ENCODE measurements around the gene LEKR1.

Gene LEKR1

DNA sequence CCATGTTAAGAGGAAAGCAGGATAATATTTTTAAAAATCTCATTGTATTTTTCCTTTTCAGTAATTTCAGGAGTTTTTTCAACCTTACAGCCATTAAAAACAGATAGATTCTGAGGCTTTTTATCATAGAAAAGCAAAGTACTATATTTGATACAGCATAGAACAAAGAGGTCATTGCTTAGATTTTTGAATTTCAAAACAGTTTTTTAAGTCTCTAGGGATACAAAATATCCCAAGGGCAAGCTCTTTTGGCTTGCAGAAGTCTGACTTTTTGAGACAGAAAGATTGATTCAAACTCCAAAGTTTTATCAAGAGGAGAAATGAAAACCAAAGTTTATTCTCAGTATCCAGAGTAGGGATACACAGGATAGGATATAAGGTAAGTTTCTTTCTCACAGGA lies 49.3 kb upstream of the LEKR1 start (continued):
- no peak for TF ChIP-seq MEIS1 (CRISPR knock-in tag; IDR thresholded peaks at IDR 0.05; ENCODE audit: borderline replicate concordance)
- TF ChIP-seq MZF1 (tag by site-specific recombination; IDR thresholded peaks at IDR 0.05; ENCODE audit: borderline replicate concordance) = no peak

DNA sequence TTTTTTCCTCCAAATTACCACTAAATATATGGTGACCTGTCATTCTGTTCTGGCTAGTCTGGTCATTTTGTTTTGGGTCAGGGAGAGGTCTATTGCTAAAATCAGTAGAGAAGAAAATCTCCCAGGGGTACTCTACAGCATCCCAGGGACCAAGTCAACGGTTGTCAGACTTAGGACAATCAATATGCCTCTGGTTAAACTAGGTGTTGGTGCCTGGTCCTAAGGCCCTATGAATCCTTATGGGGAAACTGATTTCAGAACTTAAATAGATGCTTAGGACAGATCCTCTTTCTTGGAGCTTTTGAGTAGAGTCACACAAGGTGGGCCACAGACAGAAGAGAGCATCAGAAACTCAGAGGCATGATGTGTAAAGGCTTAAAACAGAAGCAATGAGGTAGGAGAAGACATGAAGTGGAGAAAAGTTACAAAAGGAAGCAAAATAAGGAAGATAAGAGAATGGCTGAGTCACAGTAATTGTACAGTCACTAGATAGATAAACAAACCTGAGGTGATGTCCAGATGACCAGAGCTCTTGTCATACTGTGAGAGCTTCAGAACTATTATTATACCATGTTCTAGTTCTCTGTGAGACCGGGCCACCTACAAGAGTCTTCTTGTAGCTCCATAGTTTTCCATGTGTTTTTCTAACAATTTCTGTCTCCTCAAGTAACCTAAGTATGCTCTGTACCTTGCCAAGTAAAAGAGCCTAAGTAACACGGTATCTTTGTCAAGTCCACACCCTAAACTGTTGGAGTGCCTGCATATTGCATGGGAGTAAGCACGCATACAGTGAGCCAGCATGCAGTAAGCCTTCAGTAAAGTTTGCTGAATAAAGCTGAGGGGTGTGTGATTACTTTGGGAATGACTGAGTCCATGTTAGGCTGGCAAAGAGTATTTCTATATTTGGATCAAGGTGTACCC lies 44.6 kb upstream of the LEKR1 start:
- H3K27ac ChIP-seq (ENCODE audit: extremely low read depth, low read depth, low read length) = no peak overlapping the region
- CTCF ChIA-PET = no interaction called here

DNA sequence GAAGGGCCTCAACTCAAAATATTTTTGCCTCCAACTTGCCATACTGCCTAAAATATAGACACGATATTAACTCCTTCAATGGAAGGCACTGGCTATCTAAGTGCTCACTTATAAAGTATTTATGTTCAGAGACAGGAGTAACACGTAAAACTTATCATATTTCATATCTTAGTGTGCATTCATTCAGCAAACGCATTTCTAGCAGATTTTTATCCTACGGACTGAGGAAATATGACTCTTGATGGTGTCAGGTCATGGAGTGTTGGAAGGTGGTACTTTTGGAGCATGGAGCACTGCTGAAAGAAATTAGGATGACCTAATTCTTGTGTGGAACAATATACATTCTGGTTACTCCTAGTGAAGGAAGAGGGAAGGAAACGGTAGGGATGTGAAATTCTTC lies 43.8 kb upstream of the LEKR1 start:
- Histone ChIP-seq H3K4me1 (ENCODE audit: control insufficient read depth, insufficient read depth, low read length) (no peaks in the 10 kb centered on the region), H3K4me3 (ENCODE audit: low read depth, low read length) (no peak overlapping the region), H3K27ac (ENCODE audit: extremely low read depth, low read depth, low read length) (no peak overlapping the region), H3K36me3 (ENCODE audit: control insufficient read depth in 2 of 2, insufficient read depth in 1 of 2, low read length in 2 of 2) (no peaks in the 10 kb centered on the region), H3K9me3 (ENCODE audit: control insufficient read depth, insufficient read depth, low read depth, low read length) (no peaks in the 10 kb centered on the region)
- ChIA-PET POLR2A (no interaction called here), CTCF (no interaction called here)
- TF ChIP-seq IKZF3 (tag by site-specific recombination; IDR thresholded peaks at IDR 0.05) (no peak), ZNF223 (tag by site-specific recombination; IDR thresholded peaks at IDR 0.05) (no peak), ZNF248 (tag by site-specific recombination; IDR thresholded peaks at IDR 0.05) (no peak), ZNF610 (tag by site-specific recombination; IDR thresholded peaks at IDR 0.05; ENCODE audit: borderline replicate concordance) (no peak), ZNF23 (tag by site-specific recombination; IDR thresholded peaks at IDR 0.05; ENCODE audit: borderline replicate concordance) (no peak), MEIS1 (CRISPR knock-in tag; IDR thresholded peaks at IDR 0.05; ENCODE audit: borderline replicate concordance) (no peak)
- TF ChIP-seq, protein P1, sequence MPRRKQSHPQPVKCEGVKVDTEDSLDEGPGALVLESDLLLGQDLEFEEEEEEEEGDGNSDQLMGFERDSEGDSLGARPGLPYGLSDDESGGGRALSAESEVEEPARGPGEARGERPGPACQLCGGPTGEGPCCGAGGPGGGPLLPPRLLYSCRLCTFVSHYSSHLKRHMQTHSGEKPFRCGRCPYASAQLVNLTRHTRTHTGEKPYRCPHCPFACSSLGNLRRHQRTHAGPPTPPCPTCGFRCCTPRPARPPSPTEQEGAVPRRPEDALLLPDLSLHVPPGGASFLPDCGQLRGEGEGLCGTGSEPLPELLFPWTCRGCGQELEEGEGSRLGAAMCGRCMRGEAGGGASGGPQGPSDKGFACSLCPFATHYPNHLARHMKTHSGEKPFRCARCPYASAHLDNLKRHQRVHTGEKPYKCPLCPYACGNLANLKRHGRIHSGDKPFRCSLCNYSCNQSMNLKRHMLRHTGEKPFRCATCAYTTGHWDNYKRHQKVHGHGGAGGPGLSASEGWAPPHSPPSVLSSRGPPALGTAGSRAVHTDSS (tag by site-specific recombination; IDR thresholded peaks at IDR 0.05) = no peak
- TF ChIP-seq, protein P2, sequence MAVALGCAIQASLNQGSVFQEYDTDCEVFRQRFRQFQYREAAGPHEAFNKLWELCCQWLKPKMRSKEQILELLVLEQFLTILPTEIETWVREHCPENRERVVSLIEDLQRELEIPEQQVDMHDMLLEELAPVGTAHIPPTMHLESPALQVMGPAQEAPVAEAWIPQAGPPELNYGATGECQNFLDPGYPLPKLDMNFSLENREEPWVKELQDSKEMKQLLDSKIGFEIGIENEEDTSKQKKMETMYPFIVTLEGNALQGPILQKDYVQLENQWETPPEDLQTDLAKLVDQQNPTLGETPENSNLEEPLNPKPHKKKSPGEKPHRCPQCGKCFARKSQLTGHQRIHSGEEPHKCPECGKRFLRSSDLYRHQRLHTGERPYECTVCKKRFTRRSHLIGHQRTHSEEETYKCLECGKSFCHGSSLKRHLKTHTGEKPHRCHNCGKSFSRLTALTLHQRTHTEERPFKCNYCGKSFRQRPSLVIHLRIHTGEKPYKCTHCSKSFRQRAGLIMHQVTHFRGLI (tag by site-specific recombination; IDR thresholded peaks at IDR 0.05) = no peak
- TF ChIP-seq, protein P3, sequence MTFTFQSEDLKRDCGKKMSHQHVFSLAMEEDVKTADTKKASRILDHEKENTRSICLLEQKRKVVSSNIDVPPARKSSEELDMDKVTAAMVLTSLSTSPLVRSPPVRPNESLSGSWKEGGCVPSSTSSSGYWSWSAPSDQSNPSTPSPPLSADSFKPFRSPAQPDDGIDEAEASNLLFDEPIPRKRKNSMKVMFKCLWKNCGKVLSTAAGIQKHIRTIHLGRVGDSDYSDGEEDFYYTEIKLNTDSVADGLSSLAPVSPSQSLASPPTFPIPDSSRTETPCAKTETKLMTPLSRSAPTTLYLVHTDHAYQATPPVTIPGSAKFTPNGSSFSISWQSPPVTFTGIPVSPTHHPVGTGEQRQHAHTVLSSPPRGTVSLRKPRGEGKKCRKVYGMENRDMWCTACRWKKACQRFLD (tag by site-specific recombination; IDR thresholded peaks at IDR 0.05) = no peak
- TF ChIP-seq, protein P4, sequence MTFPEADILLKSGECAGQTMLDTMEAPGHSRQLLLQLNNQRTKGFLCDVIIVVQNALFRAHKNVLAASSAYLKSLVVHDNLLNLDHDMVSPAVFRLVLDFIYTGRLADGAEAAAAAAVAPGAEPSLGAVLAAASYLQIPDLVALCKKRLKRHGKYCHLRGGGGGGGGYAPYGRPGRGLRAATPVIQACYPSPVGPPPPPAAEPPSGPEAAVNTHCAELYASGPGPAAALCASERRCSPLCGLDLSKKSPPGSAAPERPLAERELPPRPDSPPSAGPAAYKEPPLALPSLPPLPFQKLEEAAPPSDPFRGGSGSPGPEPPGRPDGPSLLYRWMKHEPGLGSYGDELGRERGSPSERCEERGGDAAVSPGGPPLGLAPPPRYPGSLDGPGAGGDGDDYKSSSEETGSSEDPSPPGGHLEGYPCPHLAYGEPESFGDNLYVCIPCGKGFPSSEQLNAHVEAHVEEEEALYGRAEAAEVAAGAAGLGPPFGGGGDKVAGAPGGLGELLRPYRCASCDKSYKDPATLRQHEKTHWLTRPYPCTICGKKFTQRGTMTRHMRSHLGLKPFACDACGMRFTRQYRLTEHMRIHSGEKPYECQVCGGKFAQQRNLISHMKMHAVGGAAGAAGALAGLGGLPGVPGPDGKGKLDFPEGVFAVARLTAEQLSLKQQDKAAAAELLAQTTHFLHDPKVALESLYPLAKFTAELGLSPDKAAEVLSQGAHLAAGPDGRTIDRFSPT (tag by site-specific recombination; IDR thresholded peaks at IDR 0.05) = no peak

More for the DNA sequence above, 44.6 kb upstream of the LEKR1 start:
- POLR2A ChIA-PET = no interaction called here
- no peaks in the 10 kb centered on the region for H3K36me3 ChIP-seq (ENCODE audit: control insufficient read depth in 2 of 2, insufficient read depth in 1 of 2, low read length in 2 of 2)
- TF ChIP-seq ZNF155 (tag by site-specific recombination; IDR thresholded peaks at IDR 0.05) (no peak), ZNF473 (tag by site-specific recombination; IDR thresholded peaks at IDR 0.05) (no peak), ZNF354C (tag by site-specific recombination; IDR thresholded peaks at IDR 0.05; ENCODE audit: borderline replicate concordance, low read depth) (no peak), GLIS2 (tag by site-specific recombination; IDR thresholded peaks at IDR 0.05) (no peak), ZSCAN16 (tag by site-specific recombination; IDR thresholded peaks at IDR 0.05) (no peak), KLF1 (tag by site-specific recombination; IDR thresholded peaks at IDR 0.05) (no peak), ZNF664 (tag by site-specific recombination; IDR thresholded peaks at IDR 0.05) (no peak), ZNF670 (tag by site-specific recombination; IDR thresholded peaks at IDR 0.05; ENCODE audit: low read depth) (no peak), ZBTB7A (tag by site-specific recombination; IDR thresholded peaks at IDR 0.05; ENCODE audit: low read depth) (no peak), ZNF654 (tag by site-specific recombination; IDR thresholded peaks at IDR 0.05; ENCODE audit: low read depth) (no peak), ZNF624 (tag by site-specific recombination; IDR thresholded peaks at IDR 0.05) (no peak), MZF1 (tag by site-specific recombination; IDR thresholded peaks at IDR 0.05; ENCODE audit: borderline replicate concordance) (no peak), ZNF157 (tag by site-specific recombination; IDR thresholded peaks at IDR 0.05) (no peak)
- TF ChIP-seq, protein P5, sequence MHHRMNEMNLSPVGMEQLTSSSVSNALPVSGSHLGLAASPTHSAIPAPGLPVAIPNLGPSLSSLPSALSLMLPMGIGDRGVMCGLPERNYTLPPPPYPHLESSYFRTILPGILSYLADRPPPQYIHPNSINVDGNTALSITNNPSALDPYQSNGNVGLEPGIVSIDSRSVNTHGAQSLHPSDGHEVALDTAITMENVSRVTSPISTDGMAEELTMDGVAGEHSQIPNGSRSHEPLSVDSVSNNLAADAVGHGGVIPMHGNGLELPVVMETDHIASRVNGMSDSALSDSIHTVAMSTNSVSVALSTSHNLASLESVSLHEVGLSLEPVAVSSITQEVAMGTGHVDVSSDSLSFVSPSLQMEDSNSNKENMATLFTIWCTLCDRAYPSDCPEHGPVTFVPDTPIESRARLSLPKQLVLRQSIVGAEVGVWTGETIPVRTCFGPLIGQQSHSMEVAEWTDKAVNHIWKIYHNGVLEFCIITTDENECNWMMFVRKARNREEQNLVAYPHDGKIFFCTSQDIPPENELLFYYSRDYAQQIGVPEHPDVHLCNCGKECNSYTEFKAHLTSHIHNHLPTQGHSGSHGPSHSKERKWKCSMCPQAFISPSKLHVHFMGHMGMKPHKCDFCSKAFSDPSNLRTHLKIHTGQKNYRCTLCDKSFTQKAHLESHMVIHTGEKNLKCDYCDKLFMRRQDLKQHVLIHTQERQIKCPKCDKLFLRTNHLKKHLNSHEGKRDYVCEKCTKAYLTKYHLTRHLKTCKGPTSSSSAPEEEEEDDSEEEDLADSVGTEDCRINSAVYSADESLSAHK (tag by site-specific recombination; IDR thresholded peaks at IDR 0.05) = no peak
- TF ChIP-seq, protein P6, sequence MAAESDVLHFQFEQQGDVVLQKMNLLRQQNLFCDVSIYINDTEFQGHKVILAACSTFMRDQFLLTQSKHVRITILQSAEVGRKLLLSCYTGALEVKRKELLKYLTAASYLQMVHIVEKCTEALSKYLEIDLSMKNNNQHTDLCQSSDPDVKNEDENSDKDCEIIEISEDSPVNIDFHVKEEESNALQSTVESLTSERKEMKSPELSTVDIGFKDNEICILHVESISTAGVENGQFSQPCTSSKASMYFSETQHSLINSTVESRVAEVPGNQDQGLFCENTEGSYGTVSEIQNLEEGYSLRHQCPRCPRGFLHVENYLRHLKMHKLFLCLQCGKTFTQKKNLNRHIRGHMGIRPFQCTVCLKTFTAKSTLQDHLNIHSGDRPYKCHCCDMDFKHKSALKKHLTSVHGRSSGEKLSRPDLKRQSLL (tag by site-specific recombination; IDR thresholded peaks at IDR 0.05) = no peak
- TF ChIP-seq, protein P7, sequence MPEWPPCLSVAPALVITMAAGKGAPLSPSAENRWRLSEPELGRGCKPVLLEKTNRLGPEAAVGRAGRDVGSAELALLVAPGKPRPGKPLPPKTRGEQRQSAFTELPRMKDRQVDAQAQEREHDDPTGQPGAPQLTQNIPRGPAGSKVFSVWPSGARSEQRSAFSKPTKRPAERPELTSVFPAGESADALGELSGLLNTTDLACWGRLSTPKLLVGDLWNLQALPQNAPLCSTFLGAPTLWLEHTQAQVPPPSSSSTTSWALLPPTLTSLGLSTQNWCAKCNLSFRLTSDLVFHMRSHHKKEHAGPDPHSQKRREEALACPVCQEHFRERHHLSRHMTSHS (tag by site-specific recombination; IDR thresholded peaks at IDR 0.05) = no peak
- no peak overlapping the region for H3K4me3 ChIP-seq (ENCODE audit: low read depth, low read length)
- H3K4me1 ChIP-seq (ENCODE audit: control insufficient read depth, insufficient read depth, low read length) = no peaks in the 10 kb centered on the region
- H3K9me3 ChIP-seq (ENCODE audit: control insufficient read depth, insufficient read depth, low read depth, low read length) = no peaks in the 10 kb centered on the region
